DLD1 (cell line): ENCODE results near the gene ANKRD13A.
"Not testable (repeated sequence)": the region's sequence is repeated elsewhere in the genome, so short reads cannot be mapped to it uniquely, and the experiment has no call there.

Source experiments
- in situ Hi-C: cut with HindIII; loops from 2 replicates; pipeline ENCODE4 v1.10.0; 2017; ENCODE audit warnings: low sequenced_read_pairs

ANKRD13A gene

DNA sequence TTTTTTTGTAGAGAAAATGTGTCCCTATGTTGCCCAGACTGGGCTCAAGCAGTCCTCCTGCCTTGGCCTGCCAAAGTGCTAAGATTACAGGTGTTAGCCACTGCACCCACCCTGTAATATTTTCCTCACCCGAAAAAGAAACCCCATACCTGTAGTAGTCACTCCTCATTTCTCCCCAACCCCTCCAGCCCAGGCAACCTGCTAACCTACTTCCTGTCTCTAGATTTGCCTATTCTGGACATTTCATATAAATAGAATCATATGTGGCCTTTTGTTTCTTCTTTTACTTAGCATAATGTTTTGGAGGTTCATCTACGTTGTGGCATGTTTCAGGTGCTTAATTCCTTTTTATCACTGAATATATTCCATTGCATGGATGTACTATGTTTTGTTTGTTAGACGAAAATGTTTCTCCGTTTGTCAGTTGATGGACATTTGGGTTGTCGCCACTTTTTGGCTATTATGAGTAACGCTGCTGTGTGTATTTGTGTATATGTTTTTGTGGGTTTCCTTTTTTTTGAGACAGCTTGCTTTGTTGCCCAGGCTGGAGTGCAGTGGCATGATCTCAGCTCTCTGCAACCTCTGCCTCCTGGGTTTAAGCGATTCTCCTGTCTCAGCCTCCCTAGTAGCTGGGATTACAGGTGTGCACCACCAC, 6.2 kb downstream of the ANKRD13A start:
- in situ Hi-C loops, result no loop called here

DNA sequence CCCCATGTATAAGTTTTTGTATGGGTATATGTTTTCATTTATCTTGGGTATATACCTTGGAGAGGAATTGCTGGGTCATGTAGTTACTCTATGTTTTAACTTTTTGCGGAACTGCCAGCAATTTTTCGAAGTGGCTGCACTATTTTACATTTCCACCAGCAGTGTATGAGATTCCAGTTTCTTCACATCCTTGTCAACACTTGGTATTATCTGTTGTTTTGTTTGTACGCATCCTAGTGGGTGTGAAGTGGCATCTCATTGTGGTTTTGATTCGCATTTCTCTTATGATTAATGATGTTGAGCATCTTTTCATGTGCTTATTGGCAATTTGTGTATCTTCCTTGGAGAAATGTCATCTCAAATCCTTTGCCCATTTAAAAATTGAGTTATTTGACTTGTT, 6.9 kb downstream of the ANKRD13A start:
- in situ Hi-C loops, result no loop called here

DNA sequence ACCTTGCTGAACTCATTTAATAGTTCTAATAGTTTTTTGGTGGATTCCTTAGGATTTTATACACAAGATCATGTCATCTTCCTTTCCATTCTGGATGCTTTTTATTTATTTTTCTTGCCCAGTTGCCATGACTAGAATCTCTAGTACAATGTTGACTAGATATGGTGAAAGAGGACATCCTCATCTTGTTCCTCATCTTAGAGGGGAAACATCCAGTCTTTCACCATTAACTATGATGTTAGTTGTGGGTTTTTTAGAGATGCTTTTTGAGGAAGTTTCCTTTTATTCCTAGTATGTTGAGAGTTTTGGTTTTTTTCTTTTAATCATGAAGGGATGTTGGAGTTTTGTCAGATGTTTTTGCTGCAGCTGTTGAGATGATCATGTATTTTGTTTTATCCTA, 8.7 kb downstream of the ANKRD13A start:
- in situ Hi-C loops, result no loop called here

DNA sequence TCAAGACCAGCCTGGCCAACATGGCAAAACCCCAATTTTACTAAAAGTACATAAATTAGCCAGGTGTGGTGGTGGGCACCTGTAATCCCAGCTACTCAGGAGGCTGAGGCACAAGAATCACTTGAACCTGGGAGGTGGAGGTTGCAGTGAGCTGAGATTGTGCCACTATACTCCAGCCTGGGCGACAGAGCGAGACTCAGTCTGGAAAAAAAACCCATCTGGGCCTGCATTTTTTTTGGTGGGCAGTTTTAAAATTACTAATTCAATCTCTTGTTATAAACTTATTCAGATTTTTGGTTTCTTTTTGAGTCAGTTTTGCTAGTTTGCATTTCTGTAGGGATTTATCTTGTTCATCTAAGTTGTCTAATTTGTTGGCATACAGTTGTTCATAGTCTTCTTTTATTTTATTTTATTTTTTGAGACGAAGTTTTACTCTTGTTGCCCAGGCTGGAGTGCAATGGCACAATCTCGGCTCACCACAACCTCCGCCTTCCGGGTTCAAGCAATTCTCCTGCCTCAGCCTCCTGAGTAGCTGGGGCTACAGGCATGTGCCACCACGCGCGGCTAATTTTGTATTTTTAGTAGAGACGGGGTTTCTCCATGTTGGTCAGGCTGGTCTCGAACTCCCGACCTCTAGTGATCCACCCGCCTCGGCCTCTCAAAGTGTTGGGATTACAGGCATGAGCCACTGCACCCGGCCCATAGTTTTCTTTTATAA, 9.6 kb downstream of the ANKRD13A start:
- in situ Hi-C loops, result not testable (repeated sequence)

DNA sequence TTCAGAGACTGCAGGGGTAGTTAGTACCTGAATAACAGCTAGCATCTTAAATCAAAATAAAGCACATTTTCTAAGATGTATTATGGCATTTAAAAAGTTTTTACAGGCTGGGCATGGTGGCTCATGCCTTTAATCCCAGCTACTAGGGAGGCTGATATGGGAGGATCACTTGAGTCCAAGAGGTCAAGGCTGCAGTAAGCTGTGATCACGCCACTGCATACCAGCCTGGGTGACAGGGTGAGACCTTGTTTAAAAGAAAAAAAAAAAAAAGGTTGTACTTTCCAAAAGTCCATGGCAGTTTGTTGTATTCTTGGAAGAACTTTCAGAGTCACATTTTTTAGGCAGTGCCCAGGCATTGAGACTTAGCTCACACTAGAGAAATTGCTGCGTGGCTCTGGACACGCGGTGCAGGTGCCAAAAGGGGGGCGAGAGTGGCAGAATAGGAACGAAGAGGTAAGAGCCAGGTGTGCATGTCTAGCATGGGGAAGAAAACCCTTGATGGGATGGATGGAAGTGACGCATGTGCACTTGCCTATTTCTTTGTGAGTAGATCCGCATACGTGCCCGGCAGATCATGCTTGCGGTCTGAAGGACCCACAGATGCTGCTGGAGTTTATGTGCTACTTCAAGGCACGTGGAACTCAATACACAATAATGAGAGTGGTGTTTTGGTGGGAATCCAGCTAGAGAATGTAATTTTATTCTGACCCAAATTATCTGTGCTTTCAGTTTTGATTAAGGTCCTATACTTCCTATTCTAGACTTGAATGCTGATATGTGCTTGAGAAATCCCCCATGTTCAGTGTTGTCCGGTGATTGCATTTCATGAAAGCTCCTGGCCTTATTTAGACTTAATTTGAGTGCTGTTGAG, 11.9 kb downstream of the ANKRD13A start:
- in situ Hi-C loops, result no loop called here

DNA sequence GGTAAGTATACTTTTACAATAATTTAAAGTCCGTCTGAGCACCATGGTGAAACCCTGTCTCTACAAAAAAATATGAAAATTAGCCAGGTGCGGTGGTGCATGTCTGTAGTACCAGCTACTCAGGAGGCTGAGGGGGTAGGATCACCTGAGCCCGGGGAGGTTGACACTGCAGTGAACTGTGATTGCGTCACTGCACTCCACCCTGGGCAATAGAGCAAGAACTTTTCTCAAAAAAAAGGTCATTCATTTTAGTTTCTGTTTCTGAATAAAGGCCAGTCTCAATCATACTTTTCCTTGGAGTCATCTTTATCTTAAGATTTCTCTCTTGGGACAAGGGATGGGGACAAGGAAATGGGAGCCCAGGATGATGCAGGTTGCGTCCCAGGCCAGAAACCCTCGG, 12.9 kb downstream of the ANKRD13A start:
- in situ Hi-C loops, result no loop called here

DNA sequence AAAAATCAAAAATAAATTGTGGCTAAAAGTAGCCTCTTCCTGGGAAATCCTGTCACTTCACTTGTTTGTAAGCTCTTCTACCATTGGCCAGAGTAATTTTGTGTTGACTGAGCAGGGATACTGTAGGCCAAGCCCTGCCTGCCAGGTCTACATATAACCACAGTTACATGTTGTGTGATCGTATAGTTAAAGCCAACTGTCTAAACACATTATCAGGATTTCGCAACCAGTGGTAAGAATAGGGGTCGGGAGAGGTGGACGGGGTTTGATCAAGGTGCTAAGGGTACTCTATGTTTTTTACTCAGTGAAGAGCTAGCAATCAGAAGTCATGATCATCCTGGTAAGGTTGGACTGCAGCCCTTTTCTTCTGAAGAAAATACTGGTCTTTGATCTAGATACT, 13.4 kb downstream of the ANKRD13A start:
- in situ Hi-C loops, result no loop called here

DNA sequence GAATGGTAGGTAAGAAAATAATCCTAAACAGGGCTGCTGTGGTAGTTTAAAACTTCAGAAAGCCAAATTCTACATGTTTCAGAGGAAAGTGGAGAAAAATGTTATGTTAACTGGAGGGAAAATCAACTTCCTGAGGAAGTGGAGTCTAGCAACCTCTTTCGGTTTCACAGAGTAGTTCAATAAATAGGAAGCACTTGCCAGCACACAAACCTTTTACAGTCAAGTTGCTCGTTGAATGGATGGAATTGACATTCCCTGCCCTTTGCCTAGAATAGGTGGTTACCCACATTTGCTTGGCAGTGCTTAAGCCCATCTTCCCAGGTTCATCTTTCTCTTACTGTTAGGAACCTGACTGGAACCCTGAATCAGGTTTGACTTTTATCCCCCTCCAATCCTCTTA, 15.9 kb downstream of the ANKRD13A start:
- in situ Hi-C loops, result no loop called here

DNA sequence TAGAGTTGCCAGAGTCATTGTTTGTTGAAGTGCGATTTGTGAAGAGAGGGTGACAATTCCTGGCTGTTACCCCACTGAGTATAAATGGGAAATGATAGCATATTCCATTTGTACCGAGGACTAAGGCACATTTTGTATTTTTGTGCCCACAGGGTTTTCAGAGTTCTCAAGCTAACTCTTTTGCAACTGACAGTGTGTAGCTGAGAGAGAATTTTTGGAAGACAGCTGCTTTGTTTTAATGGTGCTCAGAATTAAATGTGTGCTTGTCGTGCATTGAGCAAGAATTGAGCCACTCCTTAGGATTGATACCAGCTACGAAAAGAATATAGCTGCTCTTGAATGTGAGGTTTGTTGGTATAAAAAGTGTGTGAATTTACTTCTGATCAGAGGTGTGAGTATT, 21.7 kb downstream of the ANKRD13A start:
- in situ Hi-C loops, result no loop called here

DNA sequence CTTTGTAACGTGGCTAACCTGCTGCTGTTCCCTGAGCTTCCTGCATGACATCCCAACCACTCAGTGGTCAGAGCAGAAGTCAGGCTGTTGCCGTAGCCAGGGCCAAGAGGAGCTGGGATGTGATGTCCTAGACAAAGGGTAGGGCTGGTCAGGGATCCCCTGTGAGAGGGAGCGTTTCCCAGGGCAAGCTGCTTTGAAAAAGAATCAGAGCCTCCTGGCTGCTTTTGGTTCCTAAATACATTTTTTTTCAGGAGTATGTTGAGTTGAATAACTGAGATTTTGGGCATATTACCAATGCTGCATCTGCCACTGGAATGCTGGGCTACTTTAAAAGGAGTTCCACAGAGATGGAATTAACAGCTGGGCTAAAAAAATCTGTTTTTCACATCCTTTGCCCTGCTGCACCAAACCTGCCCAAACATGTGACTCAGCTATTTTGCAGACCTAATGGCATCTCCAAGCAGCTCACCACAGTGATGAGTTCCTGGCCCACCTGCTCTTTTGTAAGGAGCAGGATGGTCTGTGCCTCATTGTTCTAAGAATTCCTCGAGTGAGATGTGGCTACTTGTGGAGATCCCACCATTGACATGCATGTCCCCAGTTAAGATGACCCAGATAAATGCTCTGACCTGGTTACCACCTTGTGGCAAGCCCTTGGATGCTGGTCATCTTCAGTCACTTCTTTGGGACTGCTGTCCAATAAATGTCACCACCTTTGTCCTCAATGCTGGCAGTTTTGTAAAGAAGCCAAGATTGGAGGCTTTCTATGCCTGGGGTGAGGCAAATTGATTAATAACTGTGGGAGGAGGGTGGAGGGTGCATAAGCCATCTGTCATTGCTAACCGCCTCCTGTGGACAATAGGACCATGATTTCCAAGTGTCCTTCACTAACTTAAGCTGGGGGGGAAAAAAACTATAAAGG, 24.1 kb downstream of the ANKRD13A start:
- in situ Hi-C loops, result no loop called here

DNA sequence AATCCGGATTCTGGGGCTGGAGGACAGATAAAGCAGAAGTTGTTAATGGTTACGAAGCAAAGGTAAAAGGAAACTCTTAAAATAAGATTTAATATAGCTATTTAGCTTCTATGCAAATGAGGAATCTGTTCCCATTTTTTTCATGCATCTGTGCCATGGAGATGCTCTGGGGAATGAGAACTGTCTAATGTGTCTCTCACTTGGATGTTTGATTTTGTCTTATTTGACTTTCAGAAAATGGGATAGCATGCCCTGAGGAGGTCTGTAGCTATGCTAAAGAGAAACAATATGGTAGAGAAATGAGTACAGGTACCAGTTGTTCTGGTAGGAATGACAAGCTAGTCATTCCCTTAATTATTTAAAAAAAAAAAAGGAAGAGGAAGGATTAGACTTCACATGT, 24.8 kb downstream of the ANKRD13A start:
- in situ Hi-C loops, result no loop called here

DNA sequence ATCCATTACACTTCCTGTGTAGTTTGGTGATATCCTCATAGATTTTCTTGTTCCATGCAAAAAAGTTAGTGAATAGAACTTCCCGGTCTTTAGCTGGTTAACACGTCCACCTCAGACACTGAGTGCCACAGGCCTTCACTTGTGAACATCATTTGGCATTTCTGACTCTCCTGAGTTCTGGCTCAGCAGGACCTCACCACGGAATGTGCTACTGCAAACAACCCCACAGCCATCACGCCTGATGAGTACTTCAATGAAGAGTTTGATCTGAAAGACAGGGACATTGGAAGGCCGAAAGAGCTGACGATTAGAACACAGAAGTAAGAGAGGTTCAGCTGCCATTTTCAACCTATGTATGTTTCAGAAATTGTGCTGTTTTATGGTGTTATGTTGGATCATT, 29.1 kb downstream of the ANKRD13A start:
- in situ Hi-C loops, result no loop called here

DNA sequence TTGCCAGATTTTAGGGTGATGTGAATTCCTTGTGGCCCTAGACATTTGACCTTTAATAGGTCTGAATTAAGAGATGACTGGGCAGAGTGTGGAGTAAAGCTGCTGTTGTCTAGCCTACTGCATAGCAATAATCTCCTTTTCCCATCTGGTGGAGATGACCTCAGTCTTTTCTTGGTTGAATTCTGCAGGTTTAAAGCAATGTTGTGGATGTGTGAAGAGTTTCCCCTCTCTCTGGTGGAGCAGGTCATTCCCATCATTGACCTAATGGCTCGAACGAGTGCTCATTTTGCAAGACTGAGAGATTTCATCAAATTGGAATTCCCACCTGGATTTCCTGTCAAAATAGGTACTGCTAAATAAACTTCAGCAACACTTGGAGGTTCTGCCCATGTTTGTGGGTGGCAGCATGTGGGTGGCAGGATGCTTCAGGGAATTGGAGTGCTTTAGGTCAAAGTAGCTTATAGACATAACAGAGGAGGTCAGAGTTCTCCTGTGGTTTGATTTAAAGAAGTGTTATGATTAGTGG, 30.1 kb downstream of the ANKRD13A start:
- in situ Hi-C loops, result no loop called here

DNA sequence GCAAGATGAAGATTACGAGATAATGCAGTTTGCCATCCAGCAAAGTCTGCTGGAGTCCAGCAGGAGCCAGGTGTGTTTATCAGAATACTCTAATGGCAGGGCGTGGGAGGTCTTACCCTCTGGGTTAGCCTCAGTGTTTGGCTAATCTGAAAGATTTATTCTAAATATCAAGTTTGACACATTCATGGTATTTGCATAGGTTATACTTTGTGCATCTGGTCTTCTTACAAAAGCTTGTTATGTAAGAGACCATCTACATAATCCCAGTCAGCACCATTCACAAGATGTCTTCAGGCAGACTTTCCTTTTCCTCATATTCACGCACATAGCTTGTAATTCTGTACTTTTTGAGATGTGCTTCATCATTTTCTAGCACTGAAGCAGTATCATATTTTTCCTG, 34.7 kb downstream of the ANKRD13A start:
- in situ Hi-C loops, result loop anchor here (5.0 kb wide), 1 partner anchor 72 kb away; no protein-coding TSS in a partner anchor

DNA sequence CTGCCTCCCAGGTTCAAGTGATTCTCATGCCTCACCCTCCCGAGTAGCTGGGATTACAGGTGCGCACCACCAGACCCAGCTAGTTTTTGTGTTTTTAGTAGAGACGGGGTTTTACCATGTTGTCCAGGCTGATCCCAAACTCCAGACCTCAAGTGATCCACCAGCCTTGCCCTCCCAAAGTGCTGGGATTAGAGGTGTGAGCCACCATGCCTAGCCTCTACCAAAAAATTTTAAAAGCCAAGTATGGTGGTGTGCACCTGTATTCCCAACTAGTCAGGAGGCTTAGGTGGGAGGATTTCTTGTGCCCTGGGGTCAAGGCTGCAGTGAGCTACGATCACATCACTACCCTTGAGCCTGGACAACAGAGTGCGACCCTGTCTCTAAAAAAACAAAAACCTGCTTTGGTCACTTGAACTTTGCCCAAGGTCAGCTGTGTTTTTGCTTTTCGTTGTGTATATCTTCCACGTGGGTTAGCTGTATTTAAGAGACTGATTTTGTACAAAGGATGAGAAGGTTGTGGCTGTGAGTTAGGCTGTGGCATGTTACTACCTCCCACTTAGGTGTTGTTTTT, 36.4 kb downstream of the ANKRD13A start:
- in situ Hi-C loops, result no loop called here

DNA sequence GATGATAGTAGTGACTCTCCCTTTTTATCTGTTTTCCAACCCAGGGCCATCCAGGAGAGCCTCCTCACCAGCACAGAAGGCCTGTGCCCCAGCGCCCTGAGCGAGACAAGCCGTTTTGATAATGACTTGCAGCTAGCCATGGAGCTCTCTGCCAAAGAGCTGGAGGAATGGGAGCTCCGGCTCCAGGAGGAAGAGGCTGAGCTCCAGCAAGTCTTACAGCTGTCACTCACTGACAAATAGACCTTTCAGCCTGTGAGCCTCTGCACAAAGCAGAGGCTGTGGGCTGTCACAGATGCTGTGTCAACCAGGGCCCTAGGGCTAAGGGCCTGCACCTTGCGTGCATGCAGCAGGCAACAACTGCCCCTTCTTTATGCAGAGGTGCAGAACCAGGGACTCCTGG, 38.1 kb downstream of the ANKRD13A start:
- in situ Hi-C loops, result no loop called here

DNA sequence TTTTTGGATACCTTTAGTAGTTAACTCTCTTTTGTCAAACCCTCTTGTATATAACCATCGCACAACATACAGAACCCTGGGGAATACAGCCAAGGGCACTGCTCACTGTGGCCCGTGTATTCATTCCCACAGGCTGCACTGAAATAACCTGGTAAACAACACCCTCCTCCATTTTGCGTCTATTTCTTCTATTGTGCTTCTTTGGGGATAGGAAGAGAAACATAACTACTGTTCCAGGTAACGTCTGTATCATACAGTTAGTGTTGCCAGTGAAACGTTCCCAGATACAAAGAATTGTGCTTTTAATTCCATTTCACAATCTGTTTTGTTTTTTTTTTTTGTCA, 39.5 kb downstream of the ANKRD13A start:
- in situ Hi-C loops, result no loop called here

DNA sequence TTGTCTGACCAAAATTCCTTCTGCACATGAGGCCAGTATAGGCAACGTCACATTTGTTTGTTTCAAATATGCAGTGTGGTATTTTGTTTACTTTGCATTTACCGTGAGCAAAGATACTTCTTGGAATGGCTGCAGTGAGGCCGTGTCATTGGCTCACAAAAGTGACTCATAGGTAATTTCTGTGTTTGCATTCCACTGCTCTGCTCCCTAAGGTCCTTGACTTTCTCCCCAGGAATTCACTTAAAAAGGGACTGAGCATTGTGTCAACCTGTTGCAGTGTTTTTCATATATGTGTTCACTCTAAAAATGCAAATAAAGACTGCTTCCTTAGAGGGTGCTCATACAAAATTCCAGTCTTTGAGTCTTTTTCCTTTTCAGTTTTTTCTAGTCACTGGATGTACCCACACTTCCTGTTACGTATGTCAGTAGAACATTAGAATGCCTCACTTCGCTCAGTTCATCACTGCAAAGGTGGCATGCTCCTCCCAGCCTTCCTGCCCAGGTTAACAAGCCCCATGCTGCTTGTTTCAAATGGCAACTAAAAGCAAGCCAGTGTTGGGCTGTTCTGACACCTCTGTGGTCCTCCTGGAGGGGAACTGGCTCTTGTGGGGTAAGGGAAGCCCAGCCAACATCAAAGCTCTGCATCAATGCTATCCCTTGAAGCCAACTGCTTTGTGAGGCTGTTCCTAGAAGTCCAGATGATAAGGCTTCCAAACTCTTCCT, 40.0 kb downstream of the ANKRD13A start:
- in situ Hi-C loops, result no loop called here

DNA sequence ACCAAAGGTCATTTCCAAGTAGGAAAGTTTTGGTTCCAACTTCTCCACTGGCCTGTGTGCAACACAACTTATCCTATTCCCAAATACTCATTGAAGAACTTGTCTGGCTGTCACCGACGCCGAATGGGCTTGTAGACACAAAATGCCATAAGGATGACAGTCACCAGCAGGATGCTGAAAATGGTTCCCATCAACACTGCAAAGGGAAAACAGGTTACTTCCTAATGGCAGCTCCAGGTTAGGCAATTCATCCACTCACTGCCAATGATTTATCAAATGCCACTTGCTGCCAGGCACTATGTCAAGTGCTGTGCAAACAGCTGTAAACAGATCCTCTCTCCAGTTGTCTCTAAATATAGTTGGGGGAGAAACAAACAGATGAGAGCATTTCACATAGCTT, 43.0 kb downstream of the ANKRD13A start:
- in situ Hi-C loops, result no loop called here
